ENCODE measurements around the gene P2RX4. TPM values are rescaled to one million over a fixed set of nuclear protein-coding genes. Genes with fewer than 3 reads are reported as not detected.
A peak's percentile ranks its signal among the peaks of the same experiment; 100 is the strongest.
"Not testable (repeated sequence)": the region's sequence is repeated elsewhere in the genome, so short reads cannot be mapped to it uniquely, and the experiment has no call there.

P2RX4 gene
- total RNA-seq (10 to 100 TPM; 29.8 to 36.0 TPM), polyA plus RNA-seq (10 to 100 TPM; 27.8 to 33.8 (median 29.3) TPM), total RNA-seq (26.3 to 65.4 (median 40.4) reads per million in 6 experiments)

DNA sequence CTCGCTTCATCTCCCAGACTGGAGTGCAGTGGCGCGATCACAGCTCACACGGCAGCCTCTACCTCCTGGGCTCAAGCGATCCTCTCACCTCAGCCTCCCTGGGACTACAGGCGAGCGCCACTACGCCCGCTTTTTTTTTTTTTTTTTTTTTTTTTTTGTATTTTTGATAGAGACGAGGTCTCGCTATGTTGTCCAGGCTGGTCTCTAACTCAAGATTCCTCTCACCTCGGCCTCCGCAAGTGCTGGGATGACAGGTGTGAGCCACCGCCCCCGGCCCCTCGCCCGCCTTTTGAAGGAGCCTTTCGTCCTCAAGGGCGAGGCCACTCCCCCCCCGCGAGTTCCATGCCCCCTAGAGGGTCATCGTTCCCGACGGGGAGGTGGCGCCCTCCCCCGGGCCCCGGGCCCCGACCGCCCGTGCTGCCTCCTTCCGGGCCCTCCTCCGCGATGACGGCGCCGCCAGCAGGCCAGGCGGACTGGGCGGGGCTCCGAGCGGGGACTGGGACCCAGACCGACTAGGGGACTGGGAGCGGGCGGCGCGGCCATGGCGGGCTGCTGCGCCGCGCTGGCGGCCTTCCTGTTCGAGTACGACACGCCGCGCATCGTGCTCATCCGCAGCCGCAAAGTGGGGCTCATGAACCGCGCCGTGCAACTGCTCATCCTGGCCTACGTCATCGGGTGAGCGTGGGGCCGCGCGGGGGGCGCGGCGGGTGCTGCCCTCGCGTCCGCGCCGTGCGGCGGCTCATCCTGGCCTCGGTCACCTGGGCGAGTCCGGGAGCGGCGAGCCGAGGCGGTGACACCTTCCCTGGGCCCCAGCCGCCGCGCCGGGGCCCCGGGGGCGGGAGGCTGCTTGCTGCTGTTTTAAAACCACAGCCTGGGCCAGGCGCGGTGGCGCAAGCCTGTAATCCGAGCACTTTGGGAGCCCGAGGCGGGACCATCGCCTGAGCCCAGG is at the start of gene P2RX4:
P2RX4 (plus strand) TSS at position 506 of the 949 bp plus-strand sequence; CDS start at position 542, 36 bp downstream.
- peaks cover 0 to 5% (median 0%) of the 10 kb centered on the region in 3 donors for H3K36me3 Mint-ChIP-seq
- H3K27ac Mint-ChIP-seq, result peak within 1 kb of the TSS; percentile 92 to 99 (median 96)
- peak; percentile 71 to 94 (median 87) for DNase-seq
- H3K9me3 Mint-ChIP-seq, result no peaks in the 10 kb centered on the region
- no peaks in the 10 kb centered on the region for H3K27me3 Mint-ChIP-seq
- H3K4me1 Mint-ChIP-seq, result peaks cover 8 to 39% (median 29%) of the 10 kb centered on the region in 4 donors
- POLR2A ChIA-PET, result interaction anchor here (0.6 to 6.3 kb wide), 5 partner anchors 11 to 1057 kb away, joined by 4 to 46 read pairs (median 7); no protein-coding TSS in a partner anchor
- peak; percentile 88 for ATAC-seq
- H3K4me3 Mint-ChIP-seq, result peak within 1 kb of the TSS; percentile 82 to 95 (median 90)

DNA sequence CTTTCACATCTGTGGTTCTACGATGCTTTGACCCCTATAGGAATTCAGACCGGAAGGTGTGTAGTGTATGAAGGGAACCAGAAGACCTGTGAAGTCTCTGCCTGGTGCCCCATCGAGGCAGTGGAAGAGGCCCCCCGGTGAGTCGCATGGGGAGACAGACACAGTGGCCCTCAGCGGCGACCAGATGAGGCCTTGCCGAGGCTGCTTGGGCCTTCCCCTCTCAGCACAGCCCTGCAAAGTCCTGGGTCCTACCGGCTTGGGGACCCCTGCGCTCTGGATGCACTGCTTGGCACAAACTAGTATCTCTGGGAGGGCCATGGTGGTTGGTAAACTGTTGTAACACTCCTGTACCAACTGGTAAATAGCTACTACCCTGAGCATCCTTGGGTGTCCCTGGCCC is 47.5 kb upstream of the P2RX4 start:
- Mint-ChIP-seq H3K9me3 (peaks cover 0 to 8% (median 3%) of the 10 kb centered on the region in 9 donors), H3K27ac (no peak overlapping the region), H3K36me3 (peaks cover 16 to 34% (median 23%) of the 10 kb centered on the region in 3 donors), H3K4me1 (peaks cover 0 to 8% (median 0%) of the 10 kb centered on the region in 4 donors), H3K27me3 (no peaks in the 10 kb centered on the region), H3K4me3 (no peak overlapping the region)
- ATAC-seq, result no peak
- POLR2A ChIA-PET, result no interaction called here
- no peak for DNase-seq

DNA sequence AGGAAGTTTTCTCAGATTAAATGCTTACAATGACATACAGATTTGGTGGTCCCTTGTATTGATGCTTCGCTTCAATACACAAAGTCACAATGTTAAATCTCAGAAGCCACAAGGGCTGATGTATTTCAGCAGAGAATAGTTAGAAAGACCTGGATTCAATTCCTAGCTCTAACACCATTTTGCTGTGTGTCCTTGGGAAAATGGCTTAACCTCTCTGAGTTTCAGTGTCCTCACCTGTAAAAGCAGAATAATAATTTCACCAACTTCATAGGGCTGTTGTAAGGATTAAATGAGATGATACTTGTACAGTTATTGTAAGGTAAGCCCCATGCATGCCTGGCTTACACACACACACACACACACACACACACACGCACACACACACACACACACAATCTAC is 46.9 kb upstream of the P2RX4 start:
- H3K27ac Mint-ChIP-seq, result no peak overlapping the region
- H3K27me3 Mint-ChIP-seq, result no peaks in the 10 kb centered on the region
- ATAC-seq (no peak), DNase-seq (no peak)
- H3K4me3 Mint-ChIP-seq, result no peak overlapping the region
- H3K9me3 Mint-ChIP-seq, result peaks cover 0 to 6% (median 3%) of the 10 kb centered on the region in 9 donors
- POLR2A ChIA-PET, result interaction anchor here (0.6 kb wide), 1 partner anchor 135 kb away, joined by 5 read pairs; no protein-coding TSS in a partner anchor
- peaks cover 0 to 8% (median 0%) of the 10 kb centered on the region in 4 donors for H3K4me1 Mint-ChIP-seq
- peaks cover 10 to 34% (median 17%) of the 10 kb centered on the region in 3 donors for H3K36me3 Mint-ChIP-seq

- H3K27ac Mint-ChIP-seq, result peak overlapping the region in 1 of 10 donors; percentile 79
- H3K36me3 Mint-ChIP-seq, result peaks cover 0 to 36% (median 3%) of the 10 kb centered on the region in 3 donors
- DNase-seq, H3K9me3 Mint-ChIP-seq, H3K4me3 Mint-ChIP-seq, H3K4me1 Mint-ChIP-seq, H3K27me3 Mint-ChIP-seq, ATAC-seq, POLR2A ChIA-PET: not testable (repeated sequence)
Observed at GRCh38 chr12:121164839-121165238, 45.1 kb upstream of the P2RX4 start.

DNA sequence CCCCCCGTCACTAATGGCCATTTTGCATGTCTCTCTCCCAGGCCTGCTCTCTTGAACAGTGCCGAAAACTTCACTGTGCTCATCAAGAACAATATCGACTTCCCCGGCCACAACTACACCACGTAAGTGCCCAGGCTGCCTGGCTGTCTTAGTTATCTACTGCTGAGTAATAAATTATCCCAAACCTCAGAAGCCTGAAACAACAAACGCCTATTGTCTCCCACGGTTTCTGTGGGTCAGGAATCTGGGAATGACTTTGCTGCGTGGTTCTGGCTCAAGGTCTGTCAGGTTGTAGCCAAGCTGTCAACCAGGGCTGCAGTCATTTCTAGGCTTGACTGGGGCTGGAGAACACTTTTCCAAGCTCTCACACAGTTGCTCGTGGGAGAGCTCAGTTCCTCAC is 44.6 kb upstream of the P2RX4 start:
- peaks cover 0 to 36% (median 3%) of the 10 kb centered on the region in 3 donors for H3K36me3 Mint-ChIP-seq
- POLR2A ChIA-PET, result no interaction called here
- H3K4me3 Mint-ChIP-seq, result no peak overlapping the region
- H3K27ac Mint-ChIP-seq, result peak overlapping the region in 1 of 10 donors; percentile 79
- H3K9me3 Mint-ChIP-seq, result no peaks in the 10 kb centered on the region
- DNase-seq, result no peak
- ATAC-seq, result no peak
- H3K27me3 Mint-ChIP-seq, result no peaks in the 10 kb centered on the region
- no peaks in the 10 kb centered on the region for H3K4me1 Mint-ChIP-seq

GRCh38 chr12:121166356-121166755 is 43.6 kb upstream of the P2RX4 start:
- ATAC-seq, result no peak
- no peak overlapping the region for H3K4me3 Mint-ChIP-seq
- no peak for DNase-seq
- no peaks in the 10 kb centered on the region for H3K4me1 Mint-ChIP-seq
- no peaks in the 10 kb centered on the region for H3K9me3 Mint-ChIP-seq
- no peaks in the 10 kb centered on the region for H3K27me3 Mint-ChIP-seq
- POLR2A ChIA-PET, result no interaction called here
- peaks cover 0 to 40% (median 3%) of the 10 kb centered on the region in 3 donors for H3K36me3 Mint-ChIP-seq
- H3K27ac Mint-ChIP-seq, result no peak overlapping the region

GRCh38 chr12:121167232-121167820 is 42.6 kb upstream of the P2RX4 start:
- H3K9me3 Mint-ChIP-seq, result no peaks in the 10 kb centered on the region
- peak overlapping the region in 1 of 10 donors; percentile 21 for H3K27ac Mint-ChIP-seq
- H3K27me3 Mint-ChIP-seq, result no peaks in the 10 kb centered on the region
- ATAC-seq (no peak), DNase-seq (no peak)
- POLR2A ChIA-PET, result interaction anchor here (0.5 kb wide), 1 partner anchor 222 kb away, joined by 3 read pairs; no protein-coding TSS in a partner anchor
- peaks cover 0 to 35% (median 3%) of the 10 kb centered on the region in 3 donors for H3K36me3 Mint-ChIP-seq
- H3K4me1 Mint-ChIP-seq, result no peaks in the 10 kb centered on the region
- no peak overlapping the region for H3K4me3 Mint-ChIP-seq

- Mint-ChIP-seq H3K36me3 (peaks cover 0 to 32% (median 3%) of the 10 kb centered on the region in 3 donors), H3K9me3 (no peaks in the 10 kb centered on the region), H3K4me3 (no peak overlapping the region), H3K27me3 (no peaks in the 10 kb centered on the region), H3K4me1 (no peaks in the 10 kb centered on the region), H3K27ac (no peak overlapping the region)
- POLR2A ChIA-PET, result interaction anchor here (0.5 kb wide), 1 partner anchor 223 kb away, joined by 3 read pairs; no protein-coding TSS in a partner anchor
- ATAC-seq (no peak), DNase-seq (no peak)
Observed at GRCh38 chr12:121167951-121168350, 42.0 kb upstream of the P2RX4 start.

GRCh38 chr12:121170151-121170550 is 39.8 kb upstream of the P2RX4 start:
- Mint-ChIP-seq H3K9me3 (no peaks in the 10 kb centered on the region), H3K36me3 (peaks cover 0 to 36% (median 3%) of the 10 kb centered on the region in 3 donors), H3K4me3 (no peak overlapping the region), H3K27me3 (no peaks in the 10 kb centered on the region), H3K4me1 (no peaks in the 10 kb centered on the region), H3K27ac (no peak overlapping the region)
- POLR2A ChIA-PET, result no interaction called here
- DNase-seq, result no peak
- ATAC-seq, result no peak

- peaks cover 0 to 4% (median 0%) of the 10 kb centered on the region in 4 donors for H3K4me1 Mint-ChIP-seq
- peaks cover 0 to 33% (median 4%) of the 10 kb centered on the region in 3 donors for H3K36me3 Mint-ChIP-seq
- H3K27ac Mint-ChIP-seq, result no peak overlapping the region
- DNase-seq (no peak), ATAC-seq (no peak)
- no peaks in the 10 kb centered on the region for H3K27me3 Mint-ChIP-seq
- H3K4me3 Mint-ChIP-seq, result no peak overlapping the region
- H3K9me3 Mint-ChIP-seq, result no peaks in the 10 kb centered on the region
- POLR2A ChIA-PET, result no interaction called here
Observed at GRCh38 chr12:121170611-121171260, 39.2 kb upstream of the P2RX4 start.

DNA sequence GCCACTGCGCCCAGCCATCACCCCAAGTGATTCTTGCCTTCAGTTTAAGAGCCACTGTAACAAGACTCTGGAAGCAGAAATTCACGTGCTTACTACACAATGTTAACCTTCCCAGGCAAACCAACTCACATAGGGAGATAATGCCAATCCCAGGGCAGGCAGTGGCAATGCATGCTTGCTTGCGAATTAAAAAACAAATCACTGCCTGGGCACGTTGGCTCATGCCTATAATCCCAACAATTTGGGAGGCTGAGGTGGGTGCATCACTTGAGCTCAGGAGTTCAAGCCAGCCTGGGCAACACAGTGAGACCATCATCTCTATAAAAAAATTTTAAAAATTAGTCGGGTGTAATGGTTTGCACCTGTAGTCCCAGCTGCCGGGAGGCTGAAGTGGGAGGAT is 37.8 kb upstream of the P2RX4 start:
- ATAC-seq, result no peak
- POLR2A ChIA-PET, result no interaction called here
- no peak overlapping the region for H3K27ac Mint-ChIP-seq
- H3K36me3 Mint-ChIP-seq, result peaks cover 0 to 29% (median 2%) of the 10 kb centered on the region in 3 donors
- no peak overlapping the region for H3K4me3 Mint-ChIP-seq
- no peaks in the 10 kb centered on the region for H3K27me3 Mint-ChIP-seq
- H3K9me3 Mint-ChIP-seq, result no peaks in the 10 kb centered on the region
- H3K4me1 Mint-ChIP-seq, result peaks cover 0 to 6% (median under 1%) of the 10 kb centered on the region in 4 donors
- DNase-seq, result no peak

DNA sequence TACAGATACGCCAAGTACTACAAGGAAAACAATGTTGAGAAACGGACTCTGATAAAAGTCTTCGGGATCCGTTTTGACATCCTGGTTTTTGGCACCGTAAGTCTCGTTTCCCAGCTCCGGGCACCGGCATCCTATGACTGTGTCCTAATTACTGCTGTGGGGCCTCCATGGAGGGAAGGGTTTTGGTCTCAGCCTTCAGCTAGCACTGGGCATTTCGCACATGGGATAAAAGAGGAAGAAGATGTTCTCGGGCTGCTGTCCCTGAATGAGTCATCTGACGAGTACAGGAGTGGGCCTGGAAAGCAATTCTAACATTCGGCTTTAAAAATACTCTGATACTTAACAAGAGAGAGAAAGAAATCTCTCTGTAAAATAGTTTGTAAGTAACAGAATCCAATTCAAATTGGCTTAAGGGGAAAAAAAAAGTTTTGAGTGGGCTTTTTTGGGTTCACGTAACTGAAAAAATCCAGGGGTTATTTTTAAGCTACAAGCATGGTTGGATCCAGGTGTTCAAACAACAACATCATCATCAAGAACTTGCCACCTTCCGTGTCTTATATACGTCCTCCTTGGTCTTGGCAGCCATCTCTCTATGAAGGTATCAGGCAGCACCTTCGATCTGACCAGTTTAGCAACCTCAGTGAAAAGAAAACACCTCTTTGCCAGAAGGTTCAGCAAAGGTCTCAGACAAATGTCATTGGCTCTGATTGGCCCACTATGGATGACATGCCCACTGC is 34.4 kb upstream of the P2RX4 start:
- Mint-ChIP-seq H3K9me3 (no peaks in the 10 kb centered on the region), H3K36me3 (peaks cover 0 to 19% (median 4%) of the 10 kb centered on the region in 3 donors), H3K27me3 (no peaks in the 10 kb centered on the region), H3K4me1 (peaks cover 0 to 6% (median under 1%) of the 10 kb centered on the region in 4 donors), H3K27ac (peak overlapping the region in 2 of 10 donors; percentile 33 to 58), H3K4me3 (no peak overlapping the region)
- no peak for ATAC-seq
- DNase-seq, result peak in 1 of 10 donors; percentile 1
- POLR2A ChIA-PET, result no interaction called here
